Measurements from ENCODE around the gene EMD.

EMD gene

DNA sequence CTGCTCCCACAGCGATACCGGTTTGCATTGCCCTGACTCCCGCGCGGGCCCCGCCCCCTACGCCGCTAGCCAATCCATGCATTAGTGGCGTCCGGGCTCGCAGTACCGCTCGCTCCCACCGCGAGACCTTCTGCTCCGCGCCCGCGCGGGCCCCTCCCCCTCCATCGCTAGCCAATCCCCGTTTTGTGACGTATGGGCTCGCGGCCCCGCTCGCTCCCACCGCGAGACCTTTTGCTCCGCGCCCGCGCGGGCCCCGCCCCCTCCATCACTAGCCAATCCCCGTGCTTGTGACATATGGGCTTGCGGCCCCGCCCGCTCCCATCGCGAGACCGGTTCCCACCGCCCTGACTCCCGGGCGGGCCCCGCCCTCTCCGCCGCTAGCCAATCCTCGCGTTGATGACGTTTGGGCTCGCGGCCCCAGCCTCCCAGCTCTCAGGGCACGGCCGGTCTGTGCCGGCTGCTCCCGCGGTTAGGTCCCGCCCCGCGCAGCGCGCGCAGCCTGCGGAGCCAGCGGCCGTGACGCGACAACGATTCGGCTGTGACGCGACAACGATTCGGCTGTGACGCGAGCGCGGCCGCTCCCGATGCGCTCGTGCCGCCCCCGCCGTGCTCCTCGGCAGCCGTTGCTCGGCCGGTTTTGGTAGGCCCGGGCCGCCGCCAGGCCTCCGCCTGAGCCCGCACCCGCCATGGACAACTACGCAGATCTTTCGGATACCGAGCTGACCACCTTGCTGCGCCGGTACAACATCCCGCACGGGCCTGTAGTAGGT is at the start of gene EMD:
EMD (plus strand) TSS at position 497 of the 770 bp plus-strand sequence; CDS start at position 687, 190 bp downstream.
- no peaks in the 10 kb centered on the region for H3K36me3 ChIP-seq (ENCODE audit: insufficient read depth, low read length)
- no peaks in the 10 kb centered on the region for H3K9me2 ChIP-seq (replicated peaks; ENCODE audit: low read depth, low read length)
- H2AFZ ChIP-seq (ENCODE audit: low read length): 0 out of 2 replicates have a peak within 1 kb of the TSS, but pooled peaks have one; percentile 43
- peaks cover 18% of the 10 kb centered on the region; the same call in 1 of the 2 replicates for H3K79me2 ChIP-seq (ENCODE audit: insufficient read depth, low read length)
- peaks cover 6% of the 10 kb centered on the region for H3K4me1 ChIP-seq (ENCODE audit: insufficient read depth, low read length, poor library complexity, severe bottlenecking)
- peak within 1 kb of the TSS; percentile 98 for H3K9ac ChIP-seq (ENCODE audit: low read depth, low read length, poor library complexity, severe bottlenecking)
- H3K27me3 ChIP-seq (ENCODE audit: insufficient read depth, low read length, poor library complexity, severe bottlenecking): no peaks in the 10 kb centered on the region
- peak within 1 kb of the TSS; percentile 86 for H3K4me3 ChIP-seq (ENCODE audit: low read length, poor library complexity, severe bottlenecking)
- no peaks in the 10 kb centered on the region for H3F3A ChIP-seq (ENCODE audit: low read depth)
- TF ChIP-seq, protein P1, sequence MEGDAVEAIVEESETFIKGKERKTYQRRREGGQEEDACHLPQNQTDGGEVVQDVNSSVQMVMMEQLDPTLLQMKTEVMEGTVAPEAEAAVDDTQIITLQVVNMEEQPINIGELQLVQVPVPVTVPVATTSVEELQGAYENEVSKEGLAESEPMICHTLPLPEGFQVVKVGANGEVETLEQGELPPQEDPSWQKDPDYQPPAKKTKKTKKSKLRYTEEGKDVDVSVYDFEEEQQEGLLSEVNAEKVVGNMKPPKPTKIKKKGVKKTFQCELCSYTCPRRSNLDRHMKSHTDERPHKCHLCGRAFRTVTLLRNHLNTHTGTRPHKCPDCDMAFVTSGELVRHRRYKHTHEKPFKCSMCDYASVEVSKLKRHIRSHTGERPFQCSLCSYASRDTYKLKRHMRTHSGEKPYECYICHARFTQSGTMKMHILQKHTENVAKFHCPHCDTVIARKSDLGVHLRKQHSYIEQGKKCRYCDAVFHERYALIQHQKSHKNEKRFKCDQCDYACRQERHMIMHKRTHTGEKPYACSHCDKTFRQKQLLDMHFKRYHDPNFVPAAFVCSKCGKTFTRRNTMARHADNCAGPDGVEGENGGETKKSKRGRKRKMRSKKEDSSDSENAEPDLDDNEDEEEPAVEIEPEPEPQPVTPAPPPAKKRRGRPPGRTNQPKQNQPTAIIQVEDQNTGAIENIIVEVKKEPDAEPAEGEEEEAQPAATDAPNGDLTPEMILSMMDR (conservative IDR thresholded peaks at IDR 0.05; ENCODE audit: low read length): no peak
- TF ChIP-seq EZH2phosphoT487 (IDR thresholded peaks at IDR 0.05; ENCODE audit: borderline replicate concordance): no peak
- H3K9me3 ChIP-seq (ENCODE audit: insufficient read depth, low read depth, low read length): no peaks in the 10 kb centered on the region
- H4K20me1 ChIP-seq (ENCODE audit: insufficient read depth, low read length, poor library complexity, severe bottlenecking): peaks cover 4% of the 10 kb centered on the region
- peak within 1 kb of the TSS; percentile 85 for H3K4me2 ChIP-seq (ENCODE audit: low read depth, low read length, poor library complexity, severe bottlenecking)

DNA sequence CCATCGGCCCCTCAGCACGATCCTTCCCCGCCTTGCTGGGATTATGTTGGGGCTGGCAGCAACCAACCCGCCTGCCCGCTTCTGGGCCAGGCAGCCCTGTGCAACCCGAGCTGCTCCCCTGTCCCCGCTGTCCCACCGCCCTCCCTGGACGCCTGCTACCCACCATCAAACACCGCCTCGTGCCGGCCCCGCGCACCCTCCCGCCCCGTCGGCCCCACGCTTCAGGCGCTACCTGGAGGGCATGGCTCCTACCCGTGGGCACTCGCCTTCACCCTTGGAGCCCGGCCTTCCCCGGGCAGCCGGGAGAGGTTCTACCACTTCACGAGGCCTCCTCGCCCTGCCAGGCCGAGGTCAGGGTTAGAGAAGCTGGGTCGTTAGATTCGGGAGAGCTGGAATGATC is 46.5 kb upstream of the EMD start:
- Histone ChIP-seq H3K4me3 (ENCODE audit: low read length, poor library complexity, severe bottlenecking) (no peak overlapping the region), H3K9ac (ENCODE audit: low read depth, low read length, poor library complexity, severe bottlenecking) (no peak overlapping the region), H3K9me2 (replicated peaks; ENCODE audit: low read depth, low read length) (no peaks in the 10 kb centered on the region), H3K4me1 (ENCODE audit: insufficient read depth, low read length, poor library complexity, severe bottlenecking) (no peaks in the 10 kb centered on the region), H2AFZ (ENCODE audit: low read length) (no peak overlapping the region), H3F3A (ENCODE audit: low read depth) (no peaks in the 10 kb centered on the region), H3K4me2 (ENCODE audit: low read depth, low read length, poor library complexity, severe bottlenecking) (no peak overlapping the region), H3K27me3 (ENCODE audit: insufficient read depth, low read length, poor library complexity, severe bottlenecking) (no peaks in the 10 kb centered on the region), H4K20me1 (ENCODE audit: insufficient read depth, low read length, poor library complexity, severe bottlenecking) (no peaks in the 10 kb centered on the region), H3K36me3 (ENCODE audit: insufficient read depth, low read length) (no peaks in the 10 kb centered on the region), H3K79me2 (ENCODE audit: insufficient read depth, low read length) (no peaks in the 10 kb centered on the region), H3K9me3 (ENCODE audit: insufficient read depth, low read depth, low read length) (no peaks in the 10 kb centered on the region)
- no peak for TF ChIP-seq EZH2phosphoT487 (IDR thresholded peaks at IDR 0.05; ENCODE audit: borderline replicate concordance)
- TF ChIP-seq, protein P1 (conservative IDR thresholded peaks at IDR 0.05; ENCODE audit: low read length): no peak

DNA sequence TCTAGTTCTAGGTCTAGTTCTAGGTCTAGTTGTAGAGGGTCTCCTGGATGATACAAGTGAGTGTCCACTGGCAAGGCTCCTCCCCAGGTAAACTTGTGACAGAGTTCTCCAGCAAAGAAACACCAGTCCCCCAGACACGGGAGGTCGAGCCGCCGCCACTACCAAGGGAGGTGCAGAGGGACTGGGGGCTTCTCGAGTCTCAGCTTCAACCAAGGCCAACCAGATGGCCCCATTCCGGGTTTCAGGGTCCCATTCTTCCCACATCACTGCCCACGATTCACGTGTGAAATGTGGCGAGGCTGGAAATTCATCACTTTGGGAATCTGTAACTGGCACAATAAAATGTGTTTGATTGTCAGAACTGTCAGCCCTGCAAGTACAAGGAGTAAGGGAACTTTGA is 46.0 kb upstream of the EMD start:
- Histone ChIP-seq H3K4me2 (ENCODE audit: low read depth, low read length, poor library complexity, severe bottlenecking) (no peak overlapping the region), H3K4me3 (ENCODE audit: low read length, poor library complexity, severe bottlenecking) (no peak overlapping the region), H3K9me2 (replicated peaks; ENCODE audit: low read depth, low read length) (no peaks in the 10 kb centered on the region), H3K9ac (ENCODE audit: low read depth, low read length, poor library complexity, severe bottlenecking) (no peak overlapping the region), H3K9me3 (ENCODE audit: insufficient read depth, low read depth, low read length) (no peaks in the 10 kb centered on the region), H3K79me2 (ENCODE audit: insufficient read depth, low read length) (no peaks in the 10 kb centered on the region), H3F3A (ENCODE audit: low read depth) (no peaks in the 10 kb centered on the region), H4K20me1 (ENCODE audit: insufficient read depth, low read length, poor library complexity, severe bottlenecking) (no peaks in the 10 kb centered on the region), H3K36me3 (ENCODE audit: insufficient read depth, low read length) (no peaks in the 10 kb centered on the region), H3K4me1 (ENCODE audit: insufficient read depth, low read length, poor library complexity, severe bottlenecking) (no peaks in the 10 kb centered on the region), H2AFZ (ENCODE audit: low read length) (no peak overlapping the region), H3K27me3 (ENCODE audit: insufficient read depth, low read length, poor library complexity, severe bottlenecking) (no peaks in the 10 kb centered on the region)
- no peak for TF ChIP-seq EZH2phosphoT487 (IDR thresholded peaks at IDR 0.05; ENCODE audit: borderline replicate concordance)
- TF ChIP-seq, protein P1 (conservative IDR thresholded peaks at IDR 0.05; ENCODE audit: low read length): no peak
